GM21825 (cell line): ENCODE results near the gene ATG9A.
A peak's percentile ranks its signal among the peaks of the same experiment; 100 is the strongest.

Source experiments
- ATAC-seq: cut with Tn5 transposase; IDR thresholded peaks from one replicate; pipeline ENCODE4 v1.9.1; 2021; ENCODE audit warnings: mild to moderate bottlenecking, moderate library complexity; ENCODE audit not compliant: unreplicated experiment

ATG9A gene

GRCh38 chr2:219223831-219224610, 5.4 kb downstream of the ATG9A start:
- no peak for ATAC-seq

DNA sequence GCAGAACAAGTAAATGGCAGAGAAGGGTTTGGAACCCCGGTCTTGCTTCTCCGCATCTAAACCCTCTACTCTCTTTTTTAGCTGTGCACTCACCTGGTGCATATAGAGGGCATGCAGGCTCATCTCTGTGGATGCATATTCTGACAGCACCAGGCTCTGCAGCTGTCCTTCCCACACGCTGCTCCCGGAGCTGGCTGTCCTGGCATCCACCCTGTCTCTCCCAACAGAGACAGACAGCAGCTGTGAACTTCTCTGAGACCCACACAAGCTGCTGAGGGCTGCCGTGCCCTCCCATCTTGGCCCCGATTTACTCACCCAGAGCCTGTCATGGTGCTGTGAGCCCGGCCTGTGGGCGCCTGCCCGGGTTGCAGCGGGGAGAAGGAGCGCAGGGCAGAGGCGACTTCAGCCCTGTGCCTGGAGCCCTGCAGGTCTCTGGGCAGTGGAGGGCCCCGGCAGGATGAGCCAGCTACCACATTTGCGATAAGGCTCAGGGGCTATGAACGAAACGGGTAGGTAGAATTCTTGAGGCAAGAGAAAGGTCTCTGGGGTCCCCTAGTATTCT, 7.4 kb downstream of the ATG9A start:
- ATAC-seq = no peak

DNA sequence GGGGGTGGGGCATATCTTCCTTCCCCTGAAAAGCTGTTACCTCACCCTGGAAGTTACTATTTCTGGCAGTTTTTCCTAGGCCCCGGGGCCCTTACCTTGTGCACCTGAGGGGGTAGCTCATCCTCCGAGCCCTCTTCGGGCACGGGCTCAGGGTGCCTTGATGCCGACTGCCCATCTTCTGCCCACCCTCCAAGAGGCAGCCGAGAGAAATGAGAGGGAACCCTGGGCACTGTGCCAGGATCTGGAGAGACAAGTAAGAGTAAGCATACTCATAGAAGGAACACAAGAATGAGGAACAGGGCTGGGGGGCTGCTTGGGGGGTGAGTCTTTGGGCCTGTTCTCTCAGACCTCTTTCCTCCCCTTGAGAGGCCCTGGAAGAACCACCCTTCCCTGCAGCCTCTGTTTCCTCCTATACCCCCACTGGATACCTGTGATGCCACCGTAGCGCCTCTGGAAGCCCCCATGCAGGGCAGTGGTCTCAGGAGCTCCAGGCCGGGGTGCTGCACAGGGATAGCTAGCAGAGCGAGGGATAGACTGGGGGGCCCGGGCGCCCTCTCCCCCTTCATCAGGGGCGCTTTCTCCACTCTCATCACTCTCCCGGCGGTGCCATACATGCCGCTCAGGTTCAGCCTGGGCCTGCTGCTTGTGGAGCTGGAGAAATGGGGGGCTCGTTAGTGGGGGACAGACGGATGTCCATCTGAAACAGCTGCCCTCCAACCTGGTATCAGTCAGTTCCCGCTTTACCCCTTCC, 8.6 kb downstream of the ATG9A start:
- ATAC-seq = no peak

DNA sequence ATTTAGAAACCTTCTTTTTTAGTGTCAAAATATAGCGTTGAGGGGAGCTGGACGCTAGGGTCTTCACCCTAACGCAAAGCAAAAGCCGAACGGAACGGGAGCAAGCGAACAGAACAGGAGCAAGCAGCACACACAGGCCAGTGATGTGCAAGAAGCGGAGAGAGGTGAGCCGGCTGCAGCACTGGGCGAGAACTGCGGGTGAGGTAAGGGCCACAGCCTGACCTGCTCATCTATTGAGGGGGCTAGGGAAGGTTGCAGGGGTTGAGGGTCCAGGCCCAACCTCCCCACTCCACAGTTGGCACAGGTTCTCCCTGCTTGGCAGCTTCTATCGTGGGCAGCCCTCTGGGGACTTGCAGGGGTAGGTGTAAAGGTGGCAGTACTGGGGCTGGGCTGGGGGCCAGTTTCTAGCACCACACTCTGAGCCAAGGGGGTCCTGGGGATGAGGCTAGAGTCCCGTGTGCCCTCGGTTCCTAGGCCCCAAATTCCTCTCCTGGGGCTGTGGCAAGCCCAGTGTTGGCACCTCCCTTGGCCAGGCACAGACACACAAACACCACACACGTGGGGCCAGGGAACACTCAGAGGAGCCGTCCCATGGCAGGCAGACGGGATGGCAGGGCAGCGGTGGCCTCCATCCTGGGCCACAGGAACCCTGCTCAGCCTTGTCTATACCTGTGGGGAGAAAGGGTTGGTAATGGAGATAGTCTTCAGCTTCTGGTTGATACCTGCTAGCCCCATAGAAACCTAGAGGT, 9.5 kb downstream of the ATG9A start:
- no peak for ATAC-seq

DNA sequence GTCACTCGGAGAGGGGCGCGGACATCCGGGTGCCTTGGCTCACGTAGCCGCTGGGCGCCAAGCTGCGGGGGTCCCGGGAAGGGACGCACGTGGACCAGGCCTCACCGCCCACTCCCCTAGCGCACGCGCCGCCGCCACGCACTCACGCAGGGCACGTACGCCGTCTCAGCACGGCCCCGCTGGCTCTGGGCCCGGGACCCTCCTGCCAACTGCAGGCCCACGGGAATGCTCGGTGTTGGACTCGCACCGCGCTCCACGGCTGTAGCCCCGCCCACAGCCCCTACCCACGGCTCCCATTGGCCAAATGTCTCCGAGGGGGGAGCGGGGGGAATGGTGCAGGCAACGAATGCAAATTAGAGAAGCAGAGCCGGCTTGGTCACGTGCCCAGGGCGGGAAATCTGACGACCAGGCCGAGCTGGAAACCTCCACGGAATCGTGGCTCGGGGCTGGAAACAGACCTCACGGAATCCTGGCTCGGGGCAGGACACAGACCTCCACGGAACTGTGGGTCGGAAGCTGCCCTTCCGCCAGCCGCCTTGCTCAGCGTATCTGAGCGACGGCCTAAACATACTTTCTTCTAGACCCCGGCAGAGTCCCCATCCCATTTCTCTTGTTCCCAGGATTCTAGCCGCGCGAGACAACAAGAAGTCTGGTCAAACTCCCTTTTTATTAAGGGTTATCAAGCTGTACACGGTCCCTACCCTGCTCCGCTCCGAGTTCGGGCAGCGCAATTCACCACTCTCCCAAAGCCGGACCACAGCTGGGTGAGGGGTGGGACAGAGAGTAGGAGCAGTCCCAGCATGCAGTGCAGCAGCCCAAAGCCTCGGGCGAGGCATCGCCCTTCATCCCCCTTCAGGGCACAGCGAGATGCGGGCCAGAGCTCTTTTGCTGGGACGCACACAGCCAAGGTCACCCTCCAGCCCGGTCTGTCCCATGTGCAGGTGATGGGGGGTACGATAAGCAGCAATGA, 10.4 kb downstream of the ATG9A start, which contains the start of gene ABCB6:
ABCB6 (minus strand) TSS at position 227 of the 970 bp plus-strand sequence. CDS start 285 bp downstream, outside the sequence.
- ATAC-seq = peak; percentile 75

GRCh38 chr2:219218217-219218731, 11.2 kb downstream of the ATG9A start:
- ATAC-seq = peak; percentile 20

GRCh38 chr2:219216535-219216915, 12.9 kb downstream of the ATG9A start:
- ATAC-seq = no peak

GRCh38 chr2:219215871-219216534, 13.4 kb downstream of the ATG9A start:
- no peak for ATAC-seq

GRCh38 chr2:219214786-219215185, 14.7 kb downstream of the ATG9A start:
- ATAC-seq = no peak

GRCh38 chr2:219214141-219214540, 15.3 kb downstream of the ATG9A start:
- ATAC-seq = no peak

DNA sequence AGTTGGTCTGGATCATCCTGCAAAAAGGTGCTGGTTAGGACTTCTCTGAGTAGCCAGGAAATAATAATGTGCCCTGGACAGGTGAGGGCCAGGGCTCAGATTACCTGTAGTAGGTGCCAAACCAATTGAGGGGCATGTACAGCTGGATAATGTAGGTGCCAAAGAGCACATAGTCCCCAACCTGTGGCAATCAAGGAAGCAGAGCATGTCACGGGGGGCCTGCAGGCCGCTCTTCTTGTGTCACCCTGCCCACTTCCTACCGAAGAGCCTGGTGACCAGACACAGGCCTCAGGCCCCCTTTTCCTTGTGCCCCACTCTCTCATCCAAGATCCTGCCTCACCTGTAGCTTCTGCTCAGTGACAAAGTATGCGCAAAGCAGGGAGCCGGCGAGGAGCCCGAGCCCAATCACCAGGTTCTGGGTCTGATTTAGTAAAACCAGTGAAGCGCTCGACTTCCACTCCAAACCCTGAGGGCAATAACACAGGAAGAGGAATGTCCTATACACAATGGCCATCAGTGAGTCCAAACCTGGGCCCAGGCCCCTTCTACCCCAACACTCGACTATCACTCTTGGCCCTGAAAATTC, 15.9 kb downstream of the ATG9A start:
- ATAC-seq = no peak

DNA sequence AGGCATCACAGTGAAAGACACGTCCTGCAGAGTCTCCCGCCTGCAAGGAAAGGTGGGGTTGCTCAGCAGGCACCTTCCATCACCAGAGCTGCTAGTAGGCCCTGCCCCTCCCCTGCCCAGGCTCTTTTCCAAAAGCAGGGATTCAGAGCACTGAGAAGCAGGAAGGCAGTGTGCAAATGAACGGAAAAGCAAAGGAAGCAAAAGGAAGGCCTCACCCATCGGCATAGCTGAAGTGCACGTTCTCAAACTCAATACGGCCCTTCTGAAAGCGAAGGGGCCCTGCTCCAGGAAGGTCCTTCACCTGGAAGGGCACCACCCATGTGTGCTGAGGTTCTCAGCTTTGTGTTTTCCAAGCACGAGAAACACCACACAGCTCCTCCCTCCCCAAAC, 16.4 kb downstream of the ATG9A start:
- ATAC-seq = no peak

- ATAC-seq = no peak
These were observed 18.5 kb downstream of the ATG9A start for GRCh38 chr2:219210886-219211362.

GRCh38 chr2:219210196-219210885, 19.1 kb downstream of the ATG9A start:
- ATAC-seq = no peak

DNA sequence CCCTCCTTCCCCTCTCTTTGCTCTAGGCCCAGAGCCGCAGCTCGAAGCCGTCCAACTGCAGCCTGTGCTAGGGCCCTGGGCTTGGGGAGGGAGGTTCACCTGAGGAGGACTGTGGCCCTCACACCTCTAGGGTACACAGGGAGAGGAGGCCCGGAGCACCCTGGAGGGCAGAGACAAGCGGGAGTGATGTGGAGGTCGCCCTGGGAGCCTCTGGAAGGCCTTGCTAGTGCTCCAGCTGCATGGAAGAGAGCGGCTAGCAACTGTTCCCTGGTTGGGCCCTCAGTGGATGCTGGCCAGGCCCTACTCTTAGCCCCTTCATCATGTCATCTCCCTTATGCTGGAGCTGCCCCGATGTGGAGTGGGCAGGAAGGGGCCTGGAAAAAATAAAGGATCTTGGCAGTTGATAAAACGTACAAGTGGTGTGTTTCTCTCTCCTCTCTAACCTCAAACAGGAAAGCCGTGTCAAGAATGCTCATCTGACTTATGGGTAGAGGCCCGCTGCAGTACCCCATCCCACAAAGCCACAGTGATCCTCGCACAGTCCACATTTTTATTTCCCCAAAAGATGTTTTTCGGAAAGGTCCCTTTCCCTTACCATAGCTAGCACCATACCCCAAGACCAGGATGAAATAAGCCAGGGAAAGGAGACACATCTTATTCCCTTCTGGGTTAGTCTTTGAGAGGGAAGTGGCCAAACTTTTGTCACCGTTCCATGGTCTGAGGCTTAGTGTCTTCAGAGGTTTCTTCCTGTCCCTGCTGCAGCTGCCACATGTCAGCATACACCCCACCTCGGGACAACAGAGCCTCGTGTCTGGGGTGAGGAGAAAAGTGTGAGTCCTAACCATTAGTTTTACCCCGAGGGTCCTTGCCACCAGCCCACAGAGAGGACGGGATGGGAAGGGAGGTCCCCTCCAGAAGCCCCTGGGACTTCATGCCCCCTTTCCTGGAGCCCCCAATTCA, 19.9 kb downstream of the ATG9A start:
- no peak for ATAC-seq

DNA sequence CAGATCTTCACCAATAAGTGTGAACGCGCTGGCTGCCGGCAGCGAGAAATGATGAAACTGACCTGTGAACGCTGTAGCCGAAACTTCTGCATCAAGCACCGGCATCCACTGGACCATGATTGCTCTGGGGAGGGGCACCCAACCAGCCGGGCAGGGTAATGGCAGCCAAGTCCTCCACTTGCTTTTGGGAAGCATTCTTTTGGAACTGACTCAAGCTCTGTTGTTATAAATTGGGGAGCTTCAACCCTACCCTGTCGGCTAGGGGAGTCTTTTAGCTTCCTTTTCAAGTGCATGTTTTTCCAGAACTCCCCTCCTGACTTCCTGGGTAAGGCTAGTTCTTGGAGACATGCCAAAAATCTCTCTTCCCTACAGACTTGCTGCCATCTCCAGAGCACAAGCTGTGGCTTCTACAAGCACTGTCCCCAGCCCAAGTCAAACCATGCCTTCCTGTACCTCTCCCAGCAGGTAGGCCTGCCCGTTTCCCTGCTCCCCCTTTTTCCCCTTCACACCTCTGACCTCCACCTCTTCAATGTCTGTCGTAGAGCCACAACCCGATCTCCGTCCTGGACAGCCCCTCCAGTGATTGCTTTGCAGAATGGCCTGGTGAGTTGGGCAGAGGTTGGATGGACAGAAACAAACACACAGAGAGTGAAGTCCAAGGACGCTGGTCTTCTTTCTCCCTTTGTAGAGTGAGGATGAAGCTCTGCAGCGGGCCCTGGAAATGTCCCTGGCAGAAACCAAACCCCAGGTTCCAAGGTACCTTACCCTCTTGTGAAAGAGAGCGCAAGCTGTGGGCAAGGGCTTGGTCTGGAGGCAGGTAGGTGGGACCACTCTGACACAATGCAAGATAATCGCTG, 21.3 kb downstream of the ATG9A start:
- no peak for ATAC-seq
